Endodermal cell (in vitro differentiated cells): ENCODE measurements around the gene ZMYND15. TPM values are rescaled to one million over a fixed set of nuclear protein-coding genes. Genes with fewer than 3 reads are reported as not detected.
A peak's percentile ranks its signal among the peaks of the same experiment; 100 is the strongest.

ENCODE experiments used
- DNase-seq: peaks from one replicate; pipeline ENCODE4 v3.0.0-alpha.2; 2017
- H3K27ac ChIP-seq: 2 replicates; pipeline ENCODE4 v1.5.1; 2013; ENCODE audit warnings: mild to moderate bottlenecking, low read depth, low read length, moderate library complexity
- H3K27me3 ChIP-seq: 2 replicates; pipeline ENCODE4 v1.6.1; 2013; ENCODE audit warnings: mild to moderate bottlenecking, low read length, moderate library complexity; ENCODE audit not compliant: insufficient read depth, control insufficient read depth, poor library complexity, severe bottlenecking
- H3K36me3 ChIP-seq: 2 replicates; pipeline ENCODE4 v1.7.0; 2013; ENCODE audit warnings: mild to moderate bottlenecking, low read length, moderate library complexity; ENCODE audit not compliant: control insufficient read depth, insufficient read depth
- H3K4me1 ChIP-seq: one replicate; pipeline ENCODE4 v1.7.0; 2013; ENCODE audit warnings: low read length; ENCODE audit not compliant: control insufficient read depth, insufficient read depth
- H3K4me3 ChIP-seq: 2 replicates; pipeline ENCODE4 v1.5.1; 2013; ENCODE audit warnings: mild to moderate bottlenecking, low read length, moderate library complexity
- H3K9ac ChIP-seq: 2 replicates; pipeline ENCODE4 v1.6.1; 2013; ENCODE audit warnings: mild to moderate bottlenecking, low read length, moderate library complexity; ENCODE audit not compliant: poor library complexity, severe bottlenecking; ENCODE audit errors: extremely low read depth
- H3K9me3 ChIP-seq: 2 replicates; pipeline ENCODE4 v1.6.1; 2013; ENCODE audit warnings: mild to moderate bottlenecking, low read length, moderate library complexity; ENCODE audit not compliant: control insufficient read depth
- H3K27ac Mint-ChIP-seq: 2 replicates; pipeline ENCODE4 v1.8.0; 2020; ENCODE audit warnings: mixed read lengths
- H3K27me3 Mint-ChIP-seq: 2 replicates; pipeline ENCODE4 v1.8.0; 2021; ENCODE audit warnings: mild to moderate bottlenecking, mixed read lengths; ENCODE audit not compliant: insufficient read depth
- H3K36me3 Mint-ChIP-seq: 2 replicates; pipeline ENCODE4 v1.8.0; 2020; ENCODE audit warnings: low read depth, mixed read lengths
- H3K4me1 Mint-ChIP-seq: 2 replicates; pipeline ENCODE4 v1.8.0; 2020; ENCODE audit warnings: mixed read lengths
- H3K4me3 Mint-ChIP-seq: 2 replicates; pipeline ENCODE4 v1.8.0; 2020; ENCODE audit warnings: mild to moderate bottlenecking, moderate library complexity, mixed read lengths
- H3K9me3 Mint-ChIP-seq: 2 replicates; pipeline ENCODE4 v1.8.0; 2020; ENCODE audit warnings: mild to moderate bottlenecking, mixed read lengths
- WGBS, 2 experiments: methylation state at CpG; one replicate each; pipeline versions ENCODE4 v1.1.5 to v1.1.7; 2013; ENCODE audit warnings: missing lambda C conversion rate in 2 of 2, mixed read lengths in 1 of 2; ENCODE audit not compliant: insufficient coverage in 1 of 2, insufficient read length in 1 of 2; 5-methylcytosine and 5-hydroxymethylcytosine counted together
- total RNA-seq, 2 donors: library from RNA; stranded (reverse); fragmentation: NEBNext Ultra II Directional in 1 of 2; extraction: Animal tissue kit (Norgen Biotek cat#: 25700) in 1 of 2; gene quantifications; 2 replicates in 1 of 2; 3 replicates in 1 of 2; pipeline ENCODE4 v1.2.1, GENCODE V29; 2021
- TF ChIP-seq, protein P1 (sequence below): fragments of 200-600 bp; sonication (generic); conservative IDR thresholded peaks from 2 replicates; pipeline ENCODE4 v1.5.0; 2021; ENCODE audit warnings: antibody characterized with exemption, mild to moderate bottlenecking

The ZMYND15 gene
- total RNA-seq, 2 donors from 2014 or later: not detected

DNA sequence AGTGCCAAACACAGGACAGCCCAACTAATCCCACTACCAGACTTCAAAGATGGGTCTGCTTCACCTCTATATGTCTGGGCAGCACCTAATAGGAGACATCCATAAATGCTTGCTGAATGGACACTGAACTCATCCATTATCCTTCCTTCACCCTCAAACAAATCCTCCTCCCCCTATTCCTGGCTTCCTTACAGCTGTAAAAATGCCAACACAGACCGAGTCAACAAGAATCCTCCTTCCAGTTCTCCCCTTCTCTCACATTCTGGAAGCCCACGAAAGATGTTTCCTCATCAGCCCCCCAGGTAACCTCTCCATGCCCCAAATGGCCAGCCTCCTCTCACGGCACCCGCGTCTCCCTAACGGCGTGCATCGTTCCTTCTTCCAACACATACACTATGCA lies 47.9 kb upstream of the ZMYND15 start:
- no peaks in the 10 kb centered on the region for H3K9me3 Mint-ChIP-seq
- Histone ChIP-seq H3K9ac (no peak overlapping the region), H3K27ac (no peak overlapping the region), H3K4me1 (no peaks in the 10 kb centered on the region), H3K36me3 (peaks cover 66% of the 10 kb centered on the region), H3K27me3 (no peaks in the 10 kb centered on the region), H3K4me3 (no peak overlapping the region), H3K9me3 (no peaks in the 10 kb centered on the region)
- peaks cover 68% of the 10 kb centered on the region for H3K36me3 Mint-ChIP-seq
- H3K27ac Mint-ChIP-seq: peak overlapping the region; percentile 9
- WGBS, 2 experiments: 97% methylated on average over 8 of the region's 8 CpGs; no CpG with 5 or more reads in 1 of the 2 experiments
- DNase-seq: no peak
- H3K27me3 Mint-ChIP-seq: no peaks in the 10 kb centered on the region
- TF ChIP-seq, protein P1, sequence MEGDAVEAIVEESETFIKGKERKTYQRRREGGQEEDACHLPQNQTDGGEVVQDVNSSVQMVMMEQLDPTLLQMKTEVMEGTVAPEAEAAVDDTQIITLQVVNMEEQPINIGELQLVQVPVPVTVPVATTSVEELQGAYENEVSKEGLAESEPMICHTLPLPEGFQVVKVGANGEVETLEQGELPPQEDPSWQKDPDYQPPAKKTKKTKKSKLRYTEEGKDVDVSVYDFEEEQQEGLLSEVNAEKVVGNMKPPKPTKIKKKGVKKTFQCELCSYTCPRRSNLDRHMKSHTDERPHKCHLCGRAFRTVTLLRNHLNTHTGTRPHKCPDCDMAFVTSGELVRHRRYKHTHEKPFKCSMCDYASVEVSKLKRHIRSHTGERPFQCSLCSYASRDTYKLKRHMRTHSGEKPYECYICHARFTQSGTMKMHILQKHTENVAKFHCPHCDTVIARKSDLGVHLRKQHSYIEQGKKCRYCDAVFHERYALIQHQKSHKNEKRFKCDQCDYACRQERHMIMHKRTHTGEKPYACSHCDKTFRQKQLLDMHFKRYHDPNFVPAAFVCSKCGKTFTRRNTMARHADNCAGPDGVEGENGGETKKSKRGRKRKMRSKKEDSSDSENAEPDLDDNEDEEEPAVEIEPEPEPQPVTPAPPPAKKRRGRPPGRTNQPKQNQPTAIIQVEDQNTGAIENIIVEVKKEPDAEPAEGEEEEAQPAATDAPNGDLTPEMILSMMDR: no peak
- no peak overlapping the region for H3K4me3 Mint-ChIP-seq
- H3K4me1 Mint-ChIP-seq: no peaks in the 10 kb centered on the region

DNA sequence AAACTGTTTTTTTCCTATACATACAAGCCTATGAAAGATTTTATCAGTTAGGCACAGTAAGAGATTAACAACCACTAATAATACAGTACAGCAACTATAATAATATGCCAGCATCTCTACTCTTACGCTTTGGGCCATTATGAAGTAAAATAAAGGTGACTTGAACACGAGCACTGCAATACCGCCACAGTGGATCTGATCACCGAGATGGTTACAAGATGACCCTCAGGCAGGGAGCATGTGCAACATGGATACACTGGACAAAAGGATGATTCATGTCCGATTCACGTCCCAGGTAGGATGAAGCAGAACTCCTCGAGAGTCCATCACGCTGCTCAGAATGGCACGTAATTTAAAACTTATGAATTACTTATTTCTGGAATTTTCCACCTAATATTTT lies 46.2 kb upstream of the ZMYND15 start:
- no peak overlapping the region for H3K9ac ChIP-seq
- H3K36me3 Mint-ChIP-seq: peaks cover 68% of the 10 kb centered on the region
- 87% methylated on average over 9 of the region's 9 CpGs for WGBS, 2 experiments
- TF ChIP-seq, protein P1: no peak
- H3K4me1 Mint-ChIP-seq: no peaks in the 10 kb centered on the region
- no peak overlapping the region for H3K4me3 Mint-ChIP-seq
- H3K4me1 ChIP-seq: no peaks in the 10 kb centered on the region
- no peaks in the 10 kb centered on the region for H3K9me3 Mint-ChIP-seq
- no peak overlapping the region for H3K4me3 ChIP-seq
- no peak overlapping the region for H3K27ac Mint-ChIP-seq
- H3K27me3 ChIP-seq: no peaks in the 10 kb centered on the region
- DNase-seq: no peak
- no peaks in the 10 kb centered on the region for H3K9me3 ChIP-seq
- H3K27ac ChIP-seq: no peak overlapping the region
- no peaks in the 10 kb centered on the region for H3K27me3 Mint-ChIP-seq
- peaks cover 71% of the 10 kb centered on the region for H3K36me3 ChIP-seq

- peaks cover 2% of the 10 kb centered on the region for H3K4me1 Mint-ChIP-seq
- no peaks in the 10 kb centered on the region for H3K4me1 ChIP-seq
- DNase-seq: no peak
- peaks cover 42% of the 10 kb centered on the region for H3K36me3 ChIP-seq
- H3K27me3 ChIP-seq: no peaks in the 10 kb centered on the region
- H3K4me3 ChIP-seq: no peak overlapping the region
- H3K4me3 Mint-ChIP-seq: no peak overlapping the region
- no peaks in the 10 kb centered on the region for H3K9me3 Mint-ChIP-seq
- H3K9me3 ChIP-seq: no peaks in the 10 kb centered on the region
- H3K27ac ChIP-seq: no peak overlapping the region
- no peaks in the 10 kb centered on the region for H3K27me3 Mint-ChIP-seq
- H3K9ac ChIP-seq: no peak overlapping the region
- TF ChIP-seq, protein P1: no peak
- WGBS, 2 experiments: 95% methylated on average over 6 of the region's 6 CpGs
- no peak overlapping the region for H3K27ac Mint-ChIP-seq
- H3K36me3 Mint-ChIP-seq: peaks cover 42% of the 10 kb centered on the region
Measured at GRCh38 chr17:4696437-4696805, 43.2 kb upstream of the ZMYND15 start.
